ENCODE measurements around the gene TIMM50. TPM values are rescaled to one million over a fixed set of nuclear protein-coding genes. Genes with fewer than 3 reads are reported as not detected.

Gene TIMM50
- total and polyA plus RNA-seq, 2 of the 8 experiments (the other 6 are each of a cell fraction or from before 2014, with no cell fraction given), result 155 to 187 TPM

DNA sequence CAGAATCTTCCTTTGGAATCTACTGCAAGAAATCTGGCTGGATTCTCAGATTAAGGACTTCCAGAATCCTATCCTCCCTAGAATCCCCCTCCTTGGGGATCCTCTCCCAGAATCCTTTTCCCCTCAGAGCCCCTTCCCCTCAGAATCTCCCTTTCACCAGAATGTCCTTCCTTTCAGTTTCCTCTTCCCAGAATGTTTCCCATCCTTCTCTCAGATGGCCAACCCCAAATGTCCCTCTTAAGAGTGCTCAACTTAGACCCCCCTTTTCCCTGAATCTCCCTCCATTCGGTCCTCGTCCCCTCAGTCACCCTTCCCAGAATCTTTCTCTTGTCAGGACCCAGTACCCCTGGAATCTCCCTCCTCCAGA is 44.3 kb upstream of the TIMM50 start (continued):
- TF ChIP-seq, protein P1, sequence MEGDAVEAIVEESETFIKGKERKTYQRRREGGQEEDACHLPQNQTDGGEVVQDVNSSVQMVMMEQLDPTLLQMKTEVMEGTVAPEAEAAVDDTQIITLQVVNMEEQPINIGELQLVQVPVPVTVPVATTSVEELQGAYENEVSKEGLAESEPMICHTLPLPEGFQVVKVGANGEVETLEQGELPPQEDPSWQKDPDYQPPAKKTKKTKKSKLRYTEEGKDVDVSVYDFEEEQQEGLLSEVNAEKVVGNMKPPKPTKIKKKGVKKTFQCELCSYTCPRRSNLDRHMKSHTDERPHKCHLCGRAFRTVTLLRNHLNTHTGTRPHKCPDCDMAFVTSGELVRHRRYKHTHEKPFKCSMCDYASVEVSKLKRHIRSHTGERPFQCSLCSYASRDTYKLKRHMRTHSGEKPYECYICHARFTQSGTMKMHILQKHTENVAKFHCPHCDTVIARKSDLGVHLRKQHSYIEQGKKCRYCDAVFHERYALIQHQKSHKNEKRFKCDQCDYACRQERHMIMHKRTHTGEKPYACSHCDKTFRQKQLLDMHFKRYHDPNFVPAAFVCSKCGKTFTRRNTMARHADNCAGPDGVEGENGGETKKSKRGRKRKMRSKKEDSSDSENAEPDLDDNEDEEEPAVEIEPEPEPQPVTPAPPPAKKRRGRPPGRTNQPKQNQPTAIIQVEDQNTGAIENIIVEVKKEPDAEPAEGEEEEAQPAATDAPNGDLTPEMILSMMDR (IDR thresholded peaks at IDR 0.05; ENCODE audit: control extremely low read depth in 1 of 3, insufficient read depth in 1 of 3, low read depth in 1 of 3, low read length in 3 of 3), result no peak

All from H1 (cell line).